Esophagus squamous epithelium (tissue), 5 donors: Measurements from ENCODE around the gene VAT1L. TPM values are rescaled to one million over a fixed set of nuclear protein-coding genes. Genes with fewer than 3 reads are reported as not detected.

ENCODE experiments used
- DNase-seq: peaks from one replicate; lab custom pipeline; 2025; lab: John Stamatoyannopoulos, UW
- H3K27ac ChIP-seq, 4 donors: fragments of 200-600 bp; sonication (generic); one replicate each; pipeline ENCODE4 v1.5.1; 2016 to 2019; ENCODE audit warnings: mild to moderate bottlenecking in 1 of 4
- H3K27me3 ChIP-seq, 4 donors: fragments of 200-600 bp; sonication (generic); 1 replicate in 3 of 4; 2 replicates in 1 of 4; pipeline versions ENCODE4 v1.5.1 to v1.6.0; 2017 to 2021; ENCODE audit warnings: antibody characterized with exemption in 1 of 4
- H3K36me3 ChIP-seq, 3 donors: fragments of 200-600 bp; sonication (generic); one replicate each; pipeline ENCODE4 v1.5.1; 2016 to 2019
- H3K4me1 ChIP-seq, 3 donors: fragments of 200-600 bp; sonication (generic); one replicate each; pipeline ENCODE4 v1.5.1; 2017 to 2019
- H3K4me3 ChIP-seq, 4 donors: fragments of 200-600 bp; sonication (generic); 1 replicate in 3 of 4; 2 replicates in 1 of 4; pipeline ENCODE4 v1.5.1; 2016 to 2019; ENCODE audit warnings: mild to moderate bottlenecking in 2 of 4, moderate library complexity in 1 of 4
- H3K9me3 ChIP-seq, 3 donors: fragments of 200-600 bp; sonication (generic); one replicate each; pipeline ENCODE4 v1.5.1; 2016 to 2019
- CTCF ChIP-seq, 6 experiments: fragments of 450-650 bp in 4 of 6; fragments of 200-600 bp in 2 of 6; sonication (generic) in 2 of 6; IDR thresholded peaks; one replicate each; pipeline ENCODE4 v1.5.1; 2016 to 2019; ENCODE audit warnings: antibody characterized with exemption in 6 of 6, mild to moderate bottlenecking in 4 of 6, moderate library complexity in 4 of 6
- POLR2A ChIP-seq, 4 donors: fragments of 450-650 bp; IDR thresholded peaks; one replicate each; pipeline ENCODE4 v1.6.1; 2017; ENCODE audit warnings: antibody characterized with exemption in 4 of 4, mild to moderate bottlenecking in 4 of 4, moderate library complexity in 3 of 4
- WGBS, 2 donors: methylation state at CpG; one replicate each; pipeline ENCODE4 v1.1.5; 2018; 5-methylcytosine and 5-hydroxymethylcytosine counted together
- intact Hi-C: fragments of 100-400 bp; cut with DNase I; formaldehyde crosslinking; loops from one replicate; pipeline ENCODE4 v1.15.0; 2022
- total RNA-seq, 4 donors: library from RNA; depleted of rRNA; stranded (reverse); fragments of >200 nt; gene quantifications; one replicate each; pipeline ENCODE4 v1.1.0, GENCODE V29; 2016
- donor health status: DM: yes; HTN: yes; CAD: no.

The VAT1L gene
- total RNA-seq, 4 donors from 2014 or later = 0.56 TPM; not detected in 3

GRCh38 chr16:77853161-77853560 lies 64.8 kb downstream of the VAT1L start:
- no peak overlapping the region for H3K4me3 ChIP-seq
- H3K4me1 ChIP-seq = no peaks in the 10 kb centered on the region
- H3K9me3 ChIP-seq = no peaks in the 10 kb centered on the region
- intact Hi-C loops = no loop called here
- DNase-seq = no peak
- H3K27ac ChIP-seq = no peak overlapping the region
- 82 to 88% methylated on average over 5 of the region's 5 CpGs for WGBS, 2 donors
- H3K27me3 ChIP-seq = no peaks in the 10 kb centered on the region
- H3K36me3 ChIP-seq = no peaks in the 10 kb centered on the region
- TF ChIP-seq CTCF (IDR thresholded peaks at IDR 0.05) = no peak
- TF ChIP-seq POLR2A (IDR thresholded peaks at IDR 0.05) = no peak

GRCh38 chr16:77856438-77857160 lies 68.2 kb downstream of the VAT1L start:
- no peak for TF ChIP-seq POLR2A (IDR thresholded peaks at IDR 0.05)
- TF ChIP-seq CTCF (IDR thresholded peaks at IDR 0.05) = no peak
- Histone ChIP-seq H3K27ac (no peak overlapping the region), H3K9me3 (no peaks in the 10 kb centered on the region), H3K4me3 (no peak overlapping the region), H3K4me1 (no peaks in the 10 kb centered on the region), H3K27me3 (no peaks in the 10 kb centered on the region), H3K36me3 (no peaks in the 10 kb centered on the region)
- intact Hi-C loops = no loop called here
- no peak for DNase-seq
- 47 to 54% methylated on average over 10 to 11 of the region's 11 CpGs for WGBS, 2 donors

GRCh38 chr16:77858060-77858459 lies 69.7 kb downstream of the VAT1L start:
- no peak overlapping the region for H3K27ac ChIP-seq
- no peaks in the 10 kb centered on the region for H3K9me3 ChIP-seq
- 87 to 99% methylated on average over 5 to 6 of the region's 6 CpGs for WGBS, 2 donors
- no peak overlapping the region for H3K4me3 ChIP-seq
- intact Hi-C loops = no loop called here
- no peaks in the 10 kb centered on the region for H3K4me1 ChIP-seq
- TF ChIP-seq POLR2A (IDR thresholded peaks at IDR 0.05) (no peak), CTCF (IDR thresholded peaks at IDR 0.05) (no peak)
- no peak for DNase-seq
- H3K36me3 ChIP-seq = no peaks in the 10 kb centered on the region
- no peaks in the 10 kb centered on the region for H3K27me3 ChIP-seq

- WGBS, 2 donors = 74 to 80% methylated on average over 7 to 11 of the region's 11 CpGs
- H3K4me1 ChIP-seq = no peaks in the 10 kb centered on the region
- TF ChIP-seq POLR2A (IDR thresholded peaks at IDR 0.05) = no peak
- no peak for TF ChIP-seq CTCF (IDR thresholded peaks at IDR 0.05)
- H3K27ac ChIP-seq = no peak overlapping the region
- intact Hi-C loops = no loop called here
- H3K27me3 ChIP-seq = no peaks in the 10 kb centered on the region
- H3K9me3 ChIP-seq = no peaks in the 10 kb centered on the region
- no peaks in the 10 kb centered on the region for H3K36me3 ChIP-seq
- DNase-seq = no peak
- H3K4me3 ChIP-seq = no peak overlapping the region
Measured at GRCh38 chr16:77859493-77860232, 71.3 kb downstream of the VAT1L start.

DNA sequence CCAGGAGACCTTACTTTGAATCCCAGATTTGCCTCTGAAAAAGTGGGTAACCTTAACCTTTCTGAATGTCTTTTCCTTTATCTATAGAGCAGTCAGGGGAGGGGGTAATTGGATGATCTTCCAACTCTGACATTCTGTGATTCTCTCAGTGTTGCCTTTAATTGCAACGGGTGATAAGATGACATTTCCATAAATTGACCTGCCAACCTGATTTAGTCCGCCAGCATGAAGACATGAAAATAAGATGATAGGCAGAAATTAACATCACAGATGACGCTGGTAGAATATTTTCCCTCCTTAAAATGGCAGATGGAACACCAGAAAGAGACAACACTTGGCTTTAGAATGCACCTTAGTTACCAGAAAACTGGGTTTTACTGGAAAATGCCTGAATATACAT lies 72.6 kb downstream of the VAT1L start:
- TF ChIP-seq POLR2A (IDR thresholded peaks at IDR 0.05) = no peak
- no peak for TF ChIP-seq CTCF (IDR thresholded peaks at IDR 0.05)
- no peaks in the 10 kb centered on the region for H3K27me3 ChIP-seq
- 69 to 76% methylated on average over 3 of the region's 3 CpGs for WGBS, 2 donors
- intact Hi-C loops = no loop called here
- no peaks in the 10 kb centered on the region for H3K4me1 ChIP-seq
- no peak overlapping the region for H3K4me3 ChIP-seq
- no peaks in the 10 kb centered on the region for H3K36me3 ChIP-seq
- no peak overlapping the region for H3K27ac ChIP-seq
- no peak for DNase-seq
- no peaks in the 10 kb centered on the region for H3K9me3 ChIP-seq
